Tibial nerve (tissue), 4 donors: ENCODE measurements around the gene TMEM62.

ENCODE experiments used
- CTCF ChIP-seq, 5 experiments: fragments of 200-600 bp in 3 of 5; fragments of 450-650 bp in 2 of 5; sonication (generic) in 3 of 5; IDR thresholded peaks; one replicate each; pipeline ENCODE4 v1.5.1; 2016 to 2019; ENCODE audit warnings: antibody characterized with exemption in 5 of 5, mild to moderate bottlenecking in 3 of 5, moderate library complexity in 2 of 5
- EP300 ChIP-seq, 2 donors: sonication (generic); formaldehyde crosslinking; IDR thresholded peaks; one replicate each; pipeline ENCODE4 v1.6.1; 2017; ENCODE audit warnings: antibody characterized with exemption in 2 of 2, mild to moderate bottlenecking in 1 of 2
- POLR2A ChIP-seq, 2 donors: fragments of 450-650 bp; IDR thresholded peaks; one replicate each; pipeline ENCODE4 v1.6.1; 2017; ENCODE audit warnings: antibody characterized with exemption in 2 of 2, mild to moderate bottlenecking in 2 of 2, moderate library complexity in 2 of 2

DNA sequence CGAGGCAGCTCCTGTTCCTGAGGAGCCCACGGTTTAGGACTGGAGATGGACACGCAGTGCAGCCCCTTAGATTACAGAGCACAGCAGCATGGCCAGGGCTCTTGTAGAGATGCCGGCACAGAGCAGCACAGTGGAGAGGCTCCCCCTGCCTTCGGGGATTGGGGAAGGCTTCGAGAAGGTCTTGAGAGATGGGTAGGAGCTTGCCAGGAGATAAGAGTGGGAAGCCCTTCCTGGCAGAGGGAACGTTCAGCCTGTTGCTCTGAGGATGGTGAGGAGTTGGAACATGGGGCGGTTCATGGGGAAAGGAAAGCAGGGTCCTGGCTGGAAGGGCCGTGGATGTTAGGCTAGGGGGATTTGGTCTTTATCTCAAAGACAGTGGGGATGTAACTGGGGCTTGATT, 77.4 kb downstream of the TMEM62 start:
- TF ChIP-seq CTCF (IDR thresholded peaks at IDR 0.05) (no peak), EP300 (IDR thresholded peaks at IDR 0.05) (no peak), POLR2A (IDR thresholded peaks at IDR 0.05) (no peak)
